Tibial nerve (tissue), 3 donors: ENCODE measurements around the gene PRKAR2A.
"Not testable (repeated sequence)": the region's sequence is repeated elsewhere in the genome, so short reads cannot be mapped to it uniquely, and the experiment has no call there.

Experiments
- CTCF ChIP-seq, 5 experiments: fragments of 200-600 bp in 3 of 5; fragments of 450-650 bp in 2 of 5; sonication (generic) in 3 of 5; IDR thresholded peaks; one replicate each; pipeline ENCODE4 v1.5.1; 2016 to 2019; ENCODE audit warnings: antibody characterized with exemption in 5 of 5, mild to moderate bottlenecking in 3 of 5, moderate library complexity in 2 of 5
- POLR2A ChIP-seq, 2 donors: fragments of 450-650 bp; IDR thresholded peaks; one replicate each; pipeline ENCODE4 v1.6.1; 2017; ENCODE audit warnings: antibody characterized with exemption in 2 of 2, mild to moderate bottlenecking in 2 of 2, moderate library complexity in 2 of 2

DNA sequence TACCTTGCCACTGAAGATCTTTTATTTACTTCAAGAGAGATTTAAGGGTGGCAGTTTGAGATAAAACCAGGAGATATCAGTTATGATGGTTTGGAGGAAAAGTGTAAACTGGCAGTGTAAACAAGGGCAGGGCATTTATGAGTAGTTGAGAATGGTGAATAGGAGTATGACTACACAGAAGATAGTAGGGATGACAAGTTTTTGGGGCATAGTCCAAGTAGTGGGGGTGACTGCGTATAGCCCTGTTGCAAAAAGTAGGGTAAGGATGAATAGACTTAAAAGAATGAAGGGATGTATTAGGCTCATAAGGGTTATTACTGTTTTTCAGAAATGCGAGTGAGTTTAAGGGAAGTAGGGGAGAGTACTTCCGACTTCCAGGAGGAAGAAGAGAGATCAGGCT lies 124.4 kb downstream of the PRKAR2A start:
- not testable (repeated sequence) for TF ChIP-seq CTCF, POLR2A (IDR thresholded peaks at IDR 0.05)
